ENCODE measurements around the gene USHBP1.
"Not testable (repeated sequence)": the region's sequence is repeated elsewhere in the genome, so short reads cannot be mapped to it uniquely, and the experiment has no call there.

Gene USHBP1

DNA sequence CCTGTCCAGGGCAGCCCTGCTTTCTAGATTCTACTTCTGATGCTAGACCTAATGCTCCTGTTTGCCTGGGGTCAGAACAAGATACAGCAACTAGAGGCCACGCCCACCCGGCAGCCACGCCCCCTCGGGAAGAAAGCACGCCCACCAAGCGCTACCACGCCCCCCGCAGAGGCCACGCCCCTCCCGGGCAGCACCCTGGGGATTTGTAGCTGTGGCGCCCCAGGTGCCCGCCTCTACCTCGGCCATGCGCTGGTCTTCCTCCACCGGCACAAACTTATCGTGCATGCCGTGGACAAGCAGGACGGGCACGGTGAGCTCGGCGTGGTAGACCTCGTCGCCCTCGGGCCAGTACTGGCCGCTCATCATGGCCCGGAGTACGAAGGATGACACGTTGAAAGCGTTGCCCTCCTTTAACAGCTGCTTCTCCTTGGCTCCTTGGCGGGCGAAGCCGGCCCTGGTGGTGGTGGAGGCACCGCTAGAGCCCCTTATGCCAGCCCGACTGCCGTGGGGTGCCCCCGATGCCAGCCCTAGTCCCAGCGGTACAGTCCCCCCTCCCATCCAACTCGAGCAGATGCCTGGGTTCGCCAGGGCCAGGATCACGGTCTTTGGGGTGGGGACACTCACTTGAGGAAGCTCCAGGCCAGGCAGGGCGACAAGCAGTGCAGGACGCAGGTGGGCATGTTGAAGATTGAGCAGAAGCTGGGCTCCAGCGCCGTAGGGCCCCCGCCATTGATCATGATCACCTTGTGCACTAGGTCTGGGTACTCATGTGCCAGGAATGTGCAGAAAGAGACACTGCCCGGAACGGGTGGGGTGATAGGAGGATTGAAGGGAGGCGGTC is 29.7 kb upstream of the USHBP1 start:
- DNase-seq: peak; percentile 36

DNA sequence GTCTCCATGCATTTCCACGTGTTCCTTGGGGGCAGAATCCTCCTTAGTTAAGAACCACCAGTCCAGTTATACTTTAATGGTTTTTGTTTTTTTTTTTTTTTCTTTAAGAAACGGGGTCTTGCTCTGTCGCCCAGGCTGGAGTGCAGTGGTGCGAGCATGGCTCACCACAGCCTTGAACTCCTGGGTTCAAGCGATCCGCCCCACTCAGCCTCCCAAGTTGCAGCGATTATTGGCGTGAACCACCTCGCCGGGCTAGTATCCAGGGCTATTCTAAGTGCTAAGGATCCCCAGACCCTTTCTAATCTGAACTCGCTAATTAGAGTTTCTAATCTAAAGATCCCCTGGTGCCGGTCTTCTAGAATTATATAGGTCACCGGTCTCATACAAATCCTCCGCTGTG is 29.1 kb upstream of the USHBP1 start:
- no peak for DNase-seq

DNA sequence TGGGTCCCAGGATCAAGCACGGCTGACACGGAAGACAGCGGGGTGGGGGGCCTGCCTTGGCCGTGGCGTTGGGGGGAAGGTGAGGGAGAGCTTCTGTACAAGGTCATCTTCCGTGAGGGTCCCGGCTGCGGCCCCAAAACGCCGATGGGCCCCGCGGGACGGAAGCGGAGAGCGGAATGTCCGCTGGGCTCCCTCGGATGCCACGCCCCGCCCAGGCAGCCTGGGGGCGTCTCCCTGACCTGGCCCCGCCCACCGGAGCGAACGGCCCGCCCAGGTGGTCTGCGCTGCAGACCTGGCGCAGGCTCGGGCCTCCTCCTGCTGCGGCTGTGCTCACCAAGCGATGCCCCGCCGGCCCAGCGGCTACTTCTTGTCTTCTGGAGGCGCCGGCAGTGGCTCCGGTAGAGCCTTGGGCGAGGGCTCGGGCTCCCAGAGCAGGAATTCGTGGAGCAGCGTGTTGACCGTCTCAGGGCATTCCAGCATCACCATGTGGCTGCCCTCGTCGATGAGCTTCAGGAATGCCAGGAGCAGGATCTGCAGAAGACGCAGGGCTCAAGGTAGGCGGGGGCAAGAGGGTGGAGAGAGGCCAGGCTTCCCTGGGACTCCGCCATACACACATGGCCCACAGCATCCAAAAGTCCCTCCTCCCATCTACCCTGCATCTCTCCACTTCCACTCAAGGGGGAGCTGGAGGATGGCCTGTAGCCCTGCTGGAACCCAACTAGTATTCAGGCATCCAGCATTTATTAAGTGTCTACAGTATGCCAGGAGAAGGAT is 27.9 kb upstream of the USHBP1 start:
- peak; percentile 76 for DNase-seq

DNA sequence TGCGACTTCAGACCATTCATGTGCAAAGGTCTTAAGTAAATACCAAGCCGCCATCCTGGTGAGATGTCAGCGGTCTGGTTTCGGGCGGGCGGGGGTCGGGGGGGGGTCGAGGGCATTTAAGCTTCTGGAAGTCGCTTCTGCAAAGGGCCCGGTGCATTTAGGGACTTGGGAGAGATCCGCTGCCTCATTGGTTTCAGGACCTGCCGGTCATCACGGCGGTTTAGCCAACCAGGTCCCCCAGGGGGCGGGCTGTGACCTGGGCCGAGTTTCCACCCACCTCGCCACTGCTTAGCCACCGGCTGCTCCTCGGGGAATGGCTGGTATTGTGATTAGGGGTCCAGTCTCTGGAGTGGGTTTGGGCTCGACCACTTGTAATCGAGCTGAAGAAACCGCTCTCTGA is 24.9 kb upstream of the USHBP1 start:
- no peak for DNase-seq

DNA sequence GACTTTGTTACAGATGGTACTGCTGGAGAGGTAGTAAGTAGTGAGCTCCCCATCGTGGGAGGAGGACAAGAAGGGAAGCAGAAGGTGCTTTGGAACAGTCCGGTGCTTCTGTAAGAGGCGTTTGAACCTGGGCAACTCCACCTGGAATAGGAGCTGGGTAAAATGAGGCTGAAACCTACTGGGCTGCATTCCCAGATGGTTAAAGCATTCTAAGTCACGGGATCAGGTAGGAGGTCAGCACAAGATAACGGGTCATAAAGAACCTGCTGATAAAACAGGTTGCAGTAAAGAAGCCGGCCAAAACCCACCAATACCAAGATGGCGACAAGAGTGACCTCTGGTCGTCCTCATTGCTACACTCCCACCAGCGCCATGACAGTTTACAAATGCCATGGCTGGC is 22.2 kb upstream of the USHBP1 start:
- DNase-seq: no peak

DNA sequence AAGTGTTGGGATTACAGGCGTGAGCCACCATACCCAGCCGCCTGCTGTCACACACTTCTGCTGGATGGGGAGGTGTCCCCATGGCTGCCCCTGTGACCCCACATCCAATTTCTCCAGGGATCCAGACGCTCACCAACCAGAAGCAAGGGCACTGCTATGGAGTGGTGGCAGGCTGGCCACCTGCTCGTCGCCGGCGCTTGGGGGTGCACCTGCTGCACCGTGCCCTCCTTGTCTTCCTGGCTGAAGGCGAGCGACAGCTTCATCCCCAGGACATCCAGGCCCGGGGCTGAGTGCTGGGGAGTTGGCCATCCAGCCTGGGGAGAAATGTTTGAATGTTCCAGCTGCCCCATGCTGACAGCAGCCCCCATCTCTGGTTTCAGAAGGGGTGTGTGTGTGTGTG is 21.7 kb upstream of the USHBP1 start:
- DNase-seq: no peak

DNA sequence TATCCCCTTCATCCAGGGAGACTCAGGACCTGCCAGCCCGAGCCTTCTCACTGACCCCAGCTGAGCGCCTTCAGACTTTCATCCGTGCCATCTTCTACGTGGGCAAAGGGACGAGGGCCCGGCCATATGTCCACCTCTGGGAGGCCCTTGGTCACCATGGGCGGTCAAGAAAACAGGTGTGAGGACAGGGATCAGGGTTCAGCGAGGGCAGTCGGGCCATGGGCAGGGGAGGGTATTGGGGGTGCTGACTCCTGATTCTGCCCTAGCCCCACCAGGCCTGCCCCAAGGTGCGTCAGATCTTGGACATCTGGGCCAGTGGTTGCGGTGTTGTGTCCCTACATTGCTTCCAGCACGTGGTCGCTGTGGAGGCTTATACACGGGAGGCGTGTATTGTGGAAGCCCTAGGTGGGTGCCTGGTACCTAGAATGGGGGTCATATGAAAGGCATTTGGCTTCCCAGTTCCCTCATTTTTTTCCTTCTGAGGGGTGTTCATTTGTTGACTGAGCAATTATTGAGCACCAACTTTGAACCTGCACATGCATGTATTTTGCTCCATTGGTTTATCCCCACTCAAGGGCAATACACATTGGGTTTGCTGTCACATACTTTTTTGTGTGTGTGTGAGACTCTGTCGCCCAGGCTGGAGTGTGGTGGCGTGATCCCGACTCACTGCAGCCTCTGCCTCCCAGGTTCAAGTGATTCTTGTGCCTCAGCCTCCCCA is 21.0 kb upstream of the USHBP1 start:
- no peak for DNase-seq

DNA sequence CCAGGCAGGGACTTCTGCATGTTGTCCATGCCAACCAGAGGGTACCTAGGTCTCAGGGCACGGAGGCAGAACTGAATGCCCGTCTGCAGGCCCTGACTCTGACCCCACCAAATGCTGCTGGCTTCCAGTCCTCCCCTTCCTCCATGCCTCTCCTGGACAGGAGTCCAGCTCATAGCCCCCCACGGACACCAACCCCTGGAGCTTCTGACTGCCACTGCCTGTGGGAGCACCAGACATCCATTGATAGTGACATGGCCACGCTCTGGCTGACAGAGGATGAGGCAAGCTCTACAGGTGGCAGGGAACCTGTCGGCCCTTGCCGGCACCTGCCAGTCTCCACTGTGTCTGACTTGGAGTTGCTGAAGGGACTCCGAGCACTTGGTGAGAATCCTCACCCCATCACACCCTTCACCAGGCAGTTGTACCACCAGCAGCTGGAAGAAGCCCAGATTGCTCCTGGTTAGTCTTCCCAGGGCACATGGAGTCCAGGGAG is 19.0 kb upstream of the USHBP1 start:
- DNase-seq: no peak

DNA sequence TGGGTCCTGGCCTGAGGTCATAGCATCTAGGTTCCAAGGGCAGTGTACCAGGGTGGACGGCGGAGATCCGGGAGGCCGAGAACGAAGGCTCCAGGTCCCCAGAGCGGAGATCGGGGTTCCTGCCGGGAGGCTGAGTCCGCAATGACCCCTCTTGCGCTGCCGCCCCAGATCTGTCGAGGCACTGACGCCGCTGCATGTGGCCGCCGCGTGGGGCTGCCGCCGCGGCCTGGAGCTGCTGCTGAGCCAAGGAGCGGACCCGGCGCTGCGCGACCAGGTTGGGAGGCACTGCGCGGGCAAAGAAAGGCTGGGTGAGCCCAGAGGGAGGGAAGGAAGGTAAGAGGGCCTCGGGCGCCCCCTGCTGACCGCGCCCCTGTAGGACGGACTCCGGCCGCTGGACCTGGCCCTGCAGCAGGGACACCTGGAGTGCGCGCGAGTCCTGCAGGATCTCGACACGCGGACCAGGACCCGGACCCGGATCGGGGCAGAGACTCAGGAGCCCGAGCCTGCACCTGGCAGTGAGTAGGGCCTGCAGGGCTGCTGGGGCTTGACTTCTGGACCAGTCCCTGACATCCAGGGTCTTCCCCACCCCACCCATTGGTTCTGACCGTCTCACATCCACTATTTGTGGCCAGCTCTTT is 18.1 kb upstream of the USHBP1 start:
- peak; percentile 72 for DNase-seq

DNA sequence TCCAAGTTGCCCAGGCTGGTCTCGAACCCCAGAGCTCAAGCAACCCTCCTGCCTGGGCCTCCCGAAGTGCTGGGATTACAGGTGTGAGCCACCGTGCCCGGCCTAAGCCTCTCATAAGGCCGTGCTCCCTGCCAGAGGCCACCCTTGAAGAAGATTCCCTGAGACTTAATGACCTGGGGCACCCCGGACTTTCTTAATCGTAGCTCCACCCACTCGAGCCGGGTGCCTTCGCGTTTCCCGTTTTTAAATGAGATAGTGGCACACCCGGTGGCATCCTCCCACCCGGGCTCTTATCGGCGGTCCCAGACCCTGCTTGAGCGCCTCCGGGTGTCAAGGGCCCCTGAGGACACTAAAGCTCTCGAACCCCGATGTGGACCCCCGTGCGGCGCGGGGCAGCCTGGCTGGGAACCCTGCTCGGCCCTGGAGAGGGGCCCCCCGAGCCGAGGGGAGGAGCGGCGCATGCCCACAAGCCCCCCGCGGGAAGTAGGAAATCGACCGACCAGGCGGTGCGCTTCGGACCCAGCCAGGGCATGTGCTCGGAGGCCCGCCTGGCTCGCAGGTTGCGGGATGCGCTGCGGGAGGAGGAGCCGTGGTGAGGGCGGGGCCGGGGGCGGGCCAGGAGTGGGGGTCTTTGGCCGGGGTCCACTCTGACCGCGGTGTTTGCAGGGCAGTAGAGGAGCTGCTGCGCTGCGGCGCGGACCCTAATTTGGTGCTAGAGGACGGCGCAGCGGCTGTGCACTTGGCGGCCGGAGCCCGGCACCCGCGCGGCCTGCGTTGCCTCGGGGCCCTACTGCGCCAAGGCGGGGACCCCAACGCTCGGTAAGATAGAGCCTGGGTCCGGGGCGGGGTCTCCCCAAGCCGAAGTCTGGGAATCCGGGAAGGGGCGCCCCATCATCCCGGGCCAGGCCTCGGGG is 17.1 kb upstream of the USHBP1 start, which contains the start of gene ANKLE1:
Gene ANKLE1 (plus strand): TSS at position 511 of the 914 bp plus-strand sequence. CDS start 20 bp downstream, at position 531.
- no peak for DNase-seq

DNA sequence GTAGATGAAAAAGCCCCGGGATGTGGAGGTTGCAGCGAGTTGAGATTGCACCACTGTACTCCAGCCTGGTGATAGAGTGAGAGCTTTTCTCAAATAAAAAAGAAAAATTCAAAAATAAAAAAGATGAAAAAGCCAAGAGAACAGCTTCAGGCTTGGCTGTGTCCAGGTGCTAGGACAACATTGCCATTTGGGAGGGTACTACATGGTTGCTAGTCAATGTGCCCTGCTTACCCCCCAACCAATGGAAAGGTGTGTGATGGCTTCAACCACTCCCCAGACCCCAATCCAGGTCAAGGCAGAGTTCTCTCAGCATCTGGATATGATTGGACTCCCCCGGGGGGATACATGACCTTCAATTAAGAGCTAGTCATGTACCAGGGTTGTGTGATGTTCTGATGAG is 14.9 kb upstream of the USHBP1 start:
- DNase-seq: no peak

DNA sequence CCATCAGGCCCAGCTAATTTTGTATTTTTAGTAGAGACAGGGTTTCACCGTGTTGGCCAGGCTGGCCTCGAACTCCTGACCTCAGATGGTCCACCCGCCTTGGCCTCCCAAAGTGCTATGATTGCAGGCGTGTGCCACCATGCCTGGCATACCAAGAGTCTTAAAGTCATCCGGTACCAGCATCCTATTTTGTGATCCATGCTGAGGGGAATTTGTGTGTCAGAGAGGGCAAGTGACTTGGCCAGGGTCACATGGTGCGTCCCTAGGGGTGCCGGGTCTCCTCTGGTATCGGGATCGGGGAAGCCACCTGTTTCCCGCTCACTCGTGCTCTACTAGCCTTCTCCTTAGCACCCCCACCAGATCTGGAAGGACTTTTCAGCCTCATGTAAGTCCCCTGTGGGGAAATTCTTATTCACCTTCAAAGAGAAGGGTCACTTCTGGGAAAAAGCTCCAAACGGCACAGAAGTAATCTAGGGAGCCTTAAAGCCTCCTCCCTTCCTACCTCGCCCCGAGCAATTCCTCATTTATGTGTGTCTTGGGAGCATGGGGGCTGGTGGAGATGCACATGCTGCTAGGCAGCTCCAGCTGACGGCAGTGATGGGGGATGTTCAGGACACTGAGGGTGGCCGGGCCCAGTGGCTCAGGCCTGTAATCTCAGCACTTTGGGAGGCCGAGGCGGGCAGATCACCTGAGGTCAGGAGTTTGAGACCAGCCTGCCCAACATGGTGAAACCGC is 11.1 kb upstream of the USHBP1 start:
- DNase-seq: no peak

DNA sequence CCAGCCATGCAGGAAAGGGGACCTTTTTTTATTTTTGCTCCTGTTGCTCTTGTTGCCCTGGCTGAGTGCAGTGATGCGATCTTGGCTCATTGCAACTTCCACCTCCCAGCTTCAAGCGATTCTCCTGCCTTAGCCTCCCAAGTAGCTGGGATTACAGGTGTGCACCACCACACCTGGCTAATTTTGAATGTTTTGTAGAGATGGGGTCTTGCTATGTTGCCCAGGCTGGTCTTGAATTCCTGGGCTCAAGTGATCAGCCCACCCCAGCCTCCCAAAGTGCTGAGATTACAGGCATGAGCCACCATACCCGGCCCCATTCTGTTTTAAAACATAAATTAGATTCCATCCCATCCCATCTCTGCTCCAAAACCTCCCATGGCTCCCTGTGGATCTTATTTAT is 10.3 kb upstream of the USHBP1 start:
- DNase-seq: not testable (repeated sequence)

DNA sequence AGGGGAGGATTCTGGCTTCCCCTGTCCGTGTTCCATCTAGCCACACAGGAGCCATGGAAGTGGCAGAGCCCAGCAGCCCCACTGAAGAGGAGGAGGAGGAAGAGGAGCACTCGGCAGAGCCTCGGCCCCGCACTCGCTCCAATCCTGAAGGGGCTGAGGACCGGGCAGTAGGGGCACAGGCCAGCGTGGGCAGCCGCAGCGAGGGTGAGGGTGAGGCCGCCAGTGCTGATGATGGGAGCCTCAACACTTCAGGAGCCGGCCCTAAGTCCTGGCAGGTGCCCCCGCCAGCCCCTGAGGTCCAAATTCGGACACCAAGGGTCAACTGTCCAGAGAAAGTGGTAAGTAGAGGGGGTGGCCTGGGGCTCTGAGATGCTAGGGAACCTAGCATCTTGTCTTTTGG is 4.2 kb upstream of the USHBP1 start:
- no peak for DNase-seq

DNA sequence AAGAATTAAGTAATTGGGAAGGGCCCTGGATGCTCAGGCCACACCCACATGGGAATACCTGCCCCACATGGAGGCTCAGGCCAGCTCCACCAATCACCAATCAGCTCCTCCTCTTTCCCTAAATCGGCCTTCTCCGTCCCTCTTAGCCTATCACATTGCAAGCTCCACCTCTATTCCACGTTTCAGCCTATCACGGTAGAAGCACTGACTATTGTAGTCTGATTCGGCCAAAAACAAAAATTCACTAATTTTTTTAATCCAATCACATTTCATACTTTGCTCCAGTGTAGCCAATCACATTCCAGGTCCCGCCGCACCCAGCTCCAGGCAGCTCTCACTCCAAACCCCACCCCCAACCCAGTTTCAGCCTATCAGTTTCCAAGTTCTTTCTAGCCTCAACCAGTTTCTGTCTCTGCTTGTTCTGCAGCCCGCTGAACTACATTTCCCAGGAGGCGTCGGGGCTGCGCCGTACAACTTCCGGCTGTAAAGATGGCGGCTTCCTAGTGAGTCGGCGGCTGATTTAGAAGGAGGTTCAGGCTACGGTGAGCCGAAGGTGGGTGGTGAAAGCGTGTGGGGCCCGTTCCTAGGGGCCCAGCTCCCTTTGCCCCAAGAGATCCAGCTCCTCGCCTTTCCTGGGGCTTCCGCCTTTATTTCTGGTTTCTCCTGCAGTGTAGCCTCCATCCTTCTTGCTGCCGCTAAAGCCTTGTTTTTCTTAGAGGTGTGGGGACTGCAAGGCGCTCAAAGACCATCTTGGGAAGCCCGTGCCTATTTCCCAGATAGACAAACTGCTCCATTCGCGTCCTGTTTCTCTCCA is 2.6 kb upstream of the USHBP1 start, which contains the start of gene BABAM1:
Gene BABAM1 (plus strand): TSS at position 469 of the 814 bp plus-strand sequence. CDS start 1,364 bp downstream, outside the sequence.
- peak; percentile 99 for DNase-seq

DNA sequence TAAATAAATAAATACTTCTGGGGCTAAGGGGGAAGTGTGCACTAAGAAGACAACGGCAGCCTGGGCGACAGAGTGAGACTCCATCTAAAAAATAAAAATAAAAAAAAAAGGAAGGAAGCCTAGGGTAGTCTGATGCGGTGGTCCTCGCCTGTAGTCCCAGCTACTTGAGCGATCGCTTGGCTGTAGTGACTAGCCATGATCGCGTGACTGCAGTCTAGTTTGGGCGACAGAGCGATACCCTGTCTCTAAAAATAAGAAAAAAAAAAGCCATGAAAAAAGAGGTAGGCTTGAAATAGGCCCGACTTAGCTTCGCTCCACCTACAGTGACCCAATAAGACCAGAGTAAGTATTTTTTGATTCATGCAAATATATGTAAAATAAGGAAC is 2.0 kb upstream of the USHBP1 start:
- no peak for DNase-seq

DNA sequence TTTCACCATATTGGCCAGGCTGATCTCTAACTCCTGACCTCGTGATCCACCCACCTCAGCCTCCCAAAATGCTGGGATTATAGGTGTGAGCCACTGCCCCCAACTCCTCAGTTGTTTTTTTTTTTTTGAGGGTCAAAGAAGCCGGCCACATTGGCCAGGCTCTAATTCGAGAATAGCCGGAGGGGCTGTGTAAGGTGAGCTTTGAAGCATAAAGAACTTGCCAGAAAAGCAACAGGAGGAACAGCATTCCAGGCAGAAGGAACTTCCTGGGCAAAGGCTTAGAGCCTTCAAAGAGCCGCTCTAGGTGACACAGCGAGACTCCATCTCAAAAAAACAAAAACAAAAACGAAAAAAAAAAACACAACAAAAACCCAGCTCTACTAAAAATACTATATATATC is 1.5 kb upstream of the USHBP1 start:
- no peak for DNase-seq

DNA sequence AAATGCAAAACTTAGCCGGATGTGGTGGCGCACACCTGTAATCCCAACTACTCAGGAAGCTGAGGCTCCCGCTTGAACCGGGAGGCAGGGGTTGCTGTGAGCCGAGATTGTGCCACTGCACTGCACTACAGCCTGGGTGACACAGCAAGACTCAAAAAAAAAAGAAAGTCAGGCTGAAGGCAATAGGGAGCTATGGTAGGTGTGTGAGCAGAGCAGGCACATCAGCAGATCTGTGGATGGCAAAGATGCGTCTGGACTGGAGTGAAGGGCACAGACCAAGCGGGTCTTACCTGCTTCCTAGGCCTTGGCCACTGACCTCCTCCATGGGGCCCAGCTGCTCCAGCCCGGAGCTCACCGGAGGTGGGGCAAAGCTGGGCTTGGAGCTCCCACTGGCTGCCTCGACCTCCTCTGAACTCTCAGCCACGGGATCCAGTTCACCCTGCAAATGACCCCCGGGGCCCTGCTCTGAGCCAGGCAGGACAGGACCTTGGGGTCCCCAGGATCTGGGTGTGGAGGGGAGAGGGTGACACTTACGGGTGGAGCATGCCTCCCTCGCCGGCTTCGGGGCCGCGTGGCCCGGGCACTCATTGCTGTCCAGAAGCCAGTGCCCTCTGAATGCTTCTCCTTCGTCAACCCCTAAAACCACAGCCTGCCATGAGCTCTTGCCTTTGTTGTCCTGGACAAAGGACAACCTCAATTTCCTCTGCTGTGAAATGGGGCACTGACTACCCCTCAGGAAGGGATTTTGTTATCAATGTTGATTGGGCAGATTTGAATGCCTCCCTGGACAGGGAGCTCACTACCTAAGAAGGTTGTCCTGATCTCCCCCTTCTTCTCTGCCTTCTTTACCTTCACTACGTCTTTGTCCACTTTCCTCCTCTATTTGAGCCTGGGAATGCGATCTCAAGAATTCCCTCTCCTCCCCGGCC is 569 bp downstream of the USHBP1 start:
- DNase-seq: no peak

DNA sequence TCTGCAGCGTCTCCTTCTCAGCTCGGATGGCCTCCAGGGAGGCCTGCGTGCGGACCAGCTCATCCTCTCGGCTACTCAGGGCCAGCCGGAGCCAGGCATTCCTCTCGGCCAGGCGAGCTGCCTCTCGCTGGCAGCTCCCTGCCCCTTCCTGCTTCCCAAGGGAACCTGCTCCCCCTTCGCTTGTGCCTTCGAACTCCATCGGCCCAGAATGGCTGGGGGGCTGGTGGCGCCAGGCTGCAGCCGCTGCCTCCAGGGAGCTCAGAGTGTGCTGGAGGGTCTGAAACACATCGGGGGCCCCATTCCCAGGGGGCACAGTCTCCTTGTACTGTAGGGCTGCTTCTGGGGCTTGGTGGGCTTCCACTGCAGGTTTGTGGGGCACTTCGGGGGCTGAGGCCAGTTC is 2.0 kb downstream of the USHBP1 start:
- no peak for DNase-seq

All from central memory CD4-positive, alpha-beta T cell (primary cell).